WI38 (cell line): ENCODE results near the gene TOR1AIP1.
A peak's percentile ranks its signal among the peaks of the same experiment; 100 is the strongest.

Experiments used
- H3K4me3 ChIP-seq: 2 replicates; pipeline ENCODE4 v1.5.1; 2011; ENCODE audit warnings: low read depth, mild to moderate bottlenecking, control low read depth, low read length
- TF ChIP-seq, protein P1 (sequence below): IDR thresholded peaks from 2 replicates; pipeline ENCODE4 v1.5.1; 2012; ENCODE audit warnings: low read depth, mild to moderate bottlenecking, control low read depth, low read length

Gene TOR1AIP1

DNA sequence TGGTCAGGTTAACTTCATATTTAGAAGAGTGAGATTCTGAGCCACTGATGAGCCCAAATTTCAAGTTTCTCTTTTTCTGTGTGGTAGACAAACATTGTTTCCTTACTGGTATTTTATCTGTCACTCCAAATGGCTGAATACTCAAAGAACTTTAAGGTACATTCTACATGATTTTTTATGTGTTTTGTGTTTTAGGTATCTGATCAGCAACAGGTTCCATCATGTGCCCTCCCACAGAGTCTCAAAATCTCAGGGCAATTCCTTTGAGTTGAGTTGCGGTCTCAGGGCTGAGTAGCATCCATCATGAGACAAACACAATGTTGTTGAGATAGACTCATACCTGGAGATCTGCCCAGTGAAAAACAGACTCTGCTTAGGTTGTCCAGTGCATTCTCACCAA lies 57.9 kb downstream of the TOR1AIP1 start:
- H3K4me3 ChIP-seq, result no peak overlapping the region
- TF ChIP-seq, protein P1, sequence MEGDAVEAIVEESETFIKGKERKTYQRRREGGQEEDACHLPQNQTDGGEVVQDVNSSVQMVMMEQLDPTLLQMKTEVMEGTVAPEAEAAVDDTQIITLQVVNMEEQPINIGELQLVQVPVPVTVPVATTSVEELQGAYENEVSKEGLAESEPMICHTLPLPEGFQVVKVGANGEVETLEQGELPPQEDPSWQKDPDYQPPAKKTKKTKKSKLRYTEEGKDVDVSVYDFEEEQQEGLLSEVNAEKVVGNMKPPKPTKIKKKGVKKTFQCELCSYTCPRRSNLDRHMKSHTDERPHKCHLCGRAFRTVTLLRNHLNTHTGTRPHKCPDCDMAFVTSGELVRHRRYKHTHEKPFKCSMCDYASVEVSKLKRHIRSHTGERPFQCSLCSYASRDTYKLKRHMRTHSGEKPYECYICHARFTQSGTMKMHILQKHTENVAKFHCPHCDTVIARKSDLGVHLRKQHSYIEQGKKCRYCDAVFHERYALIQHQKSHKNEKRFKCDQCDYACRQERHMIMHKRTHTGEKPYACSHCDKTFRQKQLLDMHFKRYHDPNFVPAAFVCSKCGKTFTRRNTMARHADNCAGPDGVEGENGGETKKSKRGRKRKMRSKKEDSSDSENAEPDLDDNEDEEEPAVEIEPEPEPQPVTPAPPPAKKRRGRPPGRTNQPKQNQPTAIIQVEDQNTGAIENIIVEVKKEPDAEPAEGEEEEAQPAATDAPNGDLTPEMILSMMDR, result no peak

DNA sequence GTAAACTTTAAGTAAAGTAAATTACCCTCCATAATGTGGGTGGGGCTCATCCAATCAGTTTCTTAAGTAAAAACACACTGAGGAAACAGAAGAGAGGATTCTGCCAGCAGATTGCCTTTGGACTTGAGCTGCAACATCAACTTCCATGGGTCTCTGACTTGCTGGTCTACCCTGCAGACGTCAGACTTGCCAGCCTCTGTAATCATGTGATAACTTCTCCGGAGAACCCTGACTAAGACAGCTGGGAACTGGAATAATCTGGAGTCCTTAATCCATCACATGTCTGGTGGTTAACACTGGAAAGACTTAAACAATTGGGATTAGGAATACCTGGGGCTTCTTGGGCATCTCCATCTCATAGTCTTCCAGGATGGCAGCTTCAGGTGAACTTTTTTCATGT lies 59.4 kb downstream of the TOR1AIP1 start:
- H3K4me3 ChIP-seq, result no peak overlapping the region
- TF ChIP-seq, protein P1, result no peak

DNA sequence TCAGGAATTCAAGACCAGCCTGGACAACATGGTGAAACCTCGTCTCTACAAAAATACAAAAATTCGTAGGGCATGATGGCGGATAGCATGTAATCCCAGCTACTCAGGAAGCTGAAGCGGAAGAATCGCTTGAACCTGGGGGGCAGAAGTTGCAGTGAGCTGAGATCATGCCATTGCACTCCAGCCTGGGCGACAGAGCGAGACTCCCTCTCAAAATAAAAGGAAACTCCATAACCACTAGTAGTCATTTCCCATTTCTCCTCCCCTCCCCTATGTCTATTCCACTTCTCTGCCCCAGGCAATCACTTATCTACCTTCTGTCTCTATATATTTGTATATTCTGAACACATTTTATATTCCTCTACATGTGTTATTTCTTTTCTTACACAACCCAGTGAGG lies 68.6 kb downstream of the TOR1AIP1 start:
- no peak overlapping the region for H3K4me3 ChIP-seq
- TF ChIP-seq, protein P1, result no peak

DNA sequence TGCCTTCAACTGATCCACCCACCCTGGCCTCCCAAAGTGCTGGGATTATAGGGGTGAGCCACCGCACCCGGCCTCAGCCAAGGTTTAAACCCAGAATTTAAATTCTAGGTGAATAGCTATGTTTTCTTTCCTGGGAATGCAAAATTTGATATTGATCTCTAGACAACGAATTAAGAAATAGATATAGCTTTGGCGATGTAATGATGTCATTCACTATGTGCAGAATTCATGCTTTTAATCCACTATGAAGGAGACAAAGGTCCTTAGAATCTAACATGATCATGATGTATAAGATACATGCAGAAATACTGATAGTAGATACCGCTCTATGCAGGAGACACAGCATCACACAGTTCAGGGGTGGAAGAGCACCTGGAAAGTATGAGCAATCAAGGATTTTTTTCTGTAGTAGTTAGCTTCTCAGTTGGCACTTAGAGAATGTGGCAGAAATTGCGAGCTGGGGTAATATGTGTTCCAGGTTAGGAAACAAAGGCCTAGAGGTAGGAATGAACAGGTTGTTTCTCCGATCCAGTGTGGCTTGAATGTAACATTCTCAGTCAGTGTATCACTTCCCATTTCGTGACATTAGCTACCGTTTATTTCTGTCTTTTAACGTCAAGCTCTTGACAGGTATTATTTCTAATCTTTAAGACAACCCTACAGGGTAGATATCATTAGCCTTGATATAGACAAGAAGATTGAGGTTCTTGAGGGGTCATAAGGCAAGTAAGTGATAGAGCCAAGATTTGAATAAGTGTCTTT lies 69.5 kb downstream of the TOR1AIP1 start:
- H3K4me3 ChIP-seq, result no peak overlapping the region
- TF ChIP-seq, protein P1, result no peak

DNA sequence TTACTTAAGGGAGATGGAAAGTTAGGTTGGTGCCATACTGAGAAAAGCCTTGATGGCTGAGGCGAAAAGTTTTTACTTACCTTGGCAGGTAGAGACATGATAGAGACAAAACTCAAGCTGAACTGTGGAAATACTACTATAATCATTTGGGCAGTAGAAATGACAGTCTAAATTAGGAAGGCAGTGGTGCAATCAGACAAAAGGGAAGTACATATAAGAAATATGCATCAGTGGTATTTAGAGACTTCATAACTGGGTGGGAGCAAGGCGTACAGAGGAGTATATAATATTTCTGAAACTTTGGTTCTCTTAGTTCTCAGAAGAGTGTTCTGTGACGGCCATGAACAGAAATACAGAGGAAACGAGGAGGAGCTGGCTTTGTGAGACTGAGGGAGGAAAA lies 70.1 kb downstream of the TOR1AIP1 start:
- TF ChIP-seq, protein P1, result no peak
- no peak overlapping the region for H3K4me3 ChIP-seq

DNA sequence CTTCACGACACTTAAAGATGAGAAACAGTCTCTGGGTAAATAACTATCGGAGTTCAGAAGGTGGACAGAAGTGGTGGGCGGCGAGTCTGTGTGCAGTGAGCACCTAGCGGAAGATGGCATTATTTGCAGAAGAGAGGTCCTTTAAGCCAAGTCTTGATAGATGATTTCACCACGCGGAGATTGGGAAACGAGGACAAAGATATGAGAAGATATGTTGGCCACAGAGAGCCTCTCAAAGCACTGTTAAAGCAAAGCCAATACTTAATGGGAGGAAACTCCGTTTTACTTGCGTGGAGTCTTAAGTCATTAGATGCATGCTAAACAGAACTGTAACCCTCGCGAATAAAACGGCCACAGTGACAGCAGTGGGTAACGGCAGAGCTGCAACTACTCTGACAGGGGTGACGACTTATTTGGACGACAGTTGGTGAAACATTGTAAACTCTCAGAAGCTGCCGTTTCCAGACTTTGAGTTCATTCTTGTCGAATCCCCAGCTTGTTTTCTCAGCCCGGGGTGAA lies 71.9 kb downstream of the TOR1AIP1 start:
- H3K4me3 ChIP-seq, result peak overlapping the region; percentile 94
- TF ChIP-seq, protein P1, result no peak; the same call in 1 of the 2 replicates

DNA sequence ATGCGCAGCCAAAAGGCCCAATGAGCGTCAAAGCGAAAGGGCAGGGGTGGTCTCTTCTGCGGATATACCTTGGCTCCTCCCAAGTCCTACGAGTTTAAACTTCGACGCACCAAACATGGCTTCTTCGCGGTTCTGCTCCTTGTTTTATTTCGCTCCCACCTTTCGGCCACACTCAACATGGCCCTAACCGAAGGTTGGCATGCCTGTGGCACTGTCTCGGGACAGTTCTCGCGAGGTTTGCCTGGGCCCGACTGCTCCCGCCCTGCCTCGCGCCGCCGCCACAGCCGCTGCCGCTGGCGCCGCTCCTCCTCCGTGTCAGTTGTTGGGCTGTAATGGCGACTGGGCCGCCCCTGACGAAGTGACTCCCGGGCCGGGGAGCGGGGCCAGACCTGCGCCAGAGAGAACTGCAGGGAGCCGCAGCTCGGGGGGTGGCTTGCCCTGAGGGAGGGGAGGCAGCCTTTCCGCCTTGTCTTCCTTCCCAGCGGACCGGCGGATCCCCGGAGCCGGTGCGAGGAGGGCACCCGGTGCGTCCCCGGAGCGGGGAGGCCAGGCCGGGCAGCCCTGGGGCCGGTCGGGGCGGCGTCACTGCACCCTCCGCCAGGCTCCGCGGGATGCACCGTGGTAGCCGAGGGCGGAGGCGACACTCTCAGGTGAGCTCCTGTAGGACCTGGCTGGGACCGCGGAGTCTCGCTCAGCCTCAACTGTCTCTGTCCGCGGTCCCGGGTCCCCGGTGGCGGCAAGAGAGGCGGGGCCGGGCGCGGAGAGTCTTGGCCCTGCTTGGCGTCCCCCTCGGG lies 72.6 kb downstream of the TOR1AIP1 start, which contains the start of gene CEP350:
Gene CEP350, plus strand, starts transcription at position 318 of the 794 bp plus-strand sequence. CDS start 31,372 bp downstream, outside the sequence.
- TF ChIP-seq, protein P1, result no peak

More for the DNA sequence above, 72.6 kb downstream of the TOR1AIP1 start, which contains the start of gene CEP350:
- H3K4me3 ChIP-seq, result peak within 1 kb of the TSS; percentile 94
